SK-N-SH treated with all-trans-retinoic acid at 6 μM for 48 hours (cell line): ENCODE data around the gene DGKG.

Experiments
- ATAC-seq: fragments of 200-7000 bp; cut with Tn5 transposase; 3 replicates; pipeline ENCODE4 v1.9.1; 2020; ENCODE audit warnings: mild to moderate bottlenecking, moderate library complexity
- BACH2 ChIP-seq: fragments of 250-450 bp; sonication (Bioruptor Pico); IDR thresholded peaks from 2 replicates; pipeline ENCODE4 v1.9.0; 2021; ENCODE audit warnings: mild to moderate bottlenecking, borderline replicate concordance
- CSDC2 ChIP-seq: fragments of 250-450 bp; sonication (Bioruptor Pico); IDR thresholded peaks from 2 replicates; pipeline ENCODE4 v1.5.0; 2020; ENCODE audit warnings: mild to moderate bottlenecking, moderate library complexity
- ESRRG ChIP-seq: fragments of 250-450 bp; sonication (Bioruptor Pico); IDR thresholded peaks from 2 replicates; pipeline ENCODE4 v1.6.1; 2021; ENCODE audit warnings: mild to moderate bottlenecking
- GLIS3 ChIP-seq: fragments of 250-450 bp; sonication (Bioruptor Pico); IDR thresholded peaks from 2 replicates; pipeline ENCODE4 v1.5.0; 2020; ENCODE audit warnings: mild to moderate bottlenecking, moderate library complexity
- ISL1 ChIP-seq: fragments of 250-450 bp; sonication (Bioruptor Pico); IDR thresholded peaks from 2 replicates; pipeline ENCODE4 v2.1.2; 2022; ENCODE audit warnings: mild to moderate bottlenecking, moderate library complexity
- OSR1 ChIP-seq: fragments of 250-450 bp; sonication (Bioruptor Pico); IDR thresholded peaks from 2 replicates; pipeline ENCODE4 v1.8.0; 2022; ENCODE audit warnings: moderate library complexity, mild to moderate bottlenecking, inconsistent platforms
- PPARA ChIP-seq: fragments of 250-450 bp; sonication (Bioruptor Pico); IDR thresholded peaks from 2 replicates; pipeline ENCODE4 v1.5.0; 2020; ENCODE audit warnings: mild to moderate bottlenecking, borderline replicate concordance
- RARB ChIP-seq: fragments of 250-450 bp; sonication (Bioruptor Pico); IDR thresholded peaks from 2 replicates; pipeline ENCODE4 v1.8.0; 2021; ENCODE audit warnings: mild to moderate bottlenecking, moderate library complexity
- SNAI2 ChIP-seq: fragments of 250-450 bp; sonication (Bioruptor Pico); IDR thresholded peaks from 2 replicates; pipeline ENCODE4 v1.5.0; 2020; ENCODE audit warnings: mild to moderate bottlenecking, moderate library complexity
- TCF4 ChIP-seq: fragments of 250-450 bp; sonication (Bioruptor Pico); IDR thresholded peaks from 2 replicates; pipeline ENCODE4 v1.8.0; 2021; ENCODE audit warnings: mild to moderate bottlenecking, moderate library complexity, borderline replicate concordance
- TOX ChIP-seq: fragments of 250-450 bp; sonication (Bioruptor Pico); IDR thresholded peaks from 2 replicates; pipeline ENCODE4 v1.8.0; 2021; ENCODE audit warnings: mild to moderate bottlenecking, moderate library complexity, borderline replicate concordance
- ZC3H10 ChIP-seq: fragments of 250-450 bp; sonication (Bioruptor Pico); IDR thresholded peaks from 2 replicates; pipeline ENCODE4 v1.5.1; 2021; ENCODE audit warnings: mild to moderate bottlenecking, moderate library complexity
- ZFP3 ChIP-seq: fragments of 250-450 bp; sonication (Bioruptor Pico); IDR thresholded peaks from 2 replicates; pipeline ENCODE4 v1.5.0; 2020; ENCODE audit warnings: mild to moderate bottlenecking, moderate library complexity
- ZFP30 ChIP-seq: fragments of 450-650 bp; formaldehyde crosslinking; IDR thresholded peaks from 2 replicates; pipeline ENCODE4 v1.5.0; 2022; ENCODE audit warnings: mild to moderate bottlenecking, moderate library complexity
- ZNF565 ChIP-seq: fragments of 450-650 bp; formaldehyde crosslinking; conservative IDR thresholded peaks from 2 replicates; pipeline ENCODE4 v1.5.0; 2020; ENCODE audit warnings: low read depth, mild to moderate bottlenecking, moderate library complexity
- ZNF70 ChIP-seq: fragments of 450-650 bp; formaldehyde crosslinking; IDR thresholded peaks from 2 replicates; pipeline ENCODE4 v1.5.0; 2020; ENCODE audit warnings: mild to moderate bottlenecking, moderate library complexity
- ZNF8 ChIP-seq: fragments of 450-650 bp; formaldehyde crosslinking; IDR thresholded peaks from 2 replicates; pipeline ENCODE4 v1.5.0; 2020; ENCODE audit warnings: mild to moderate bottlenecking, moderate library complexity
- TF ChIP-seq, protein P1 (sequence below): fragments of 250-450 bp; sonication (Bioruptor Pico); IDR thresholded peaks from 2 replicates; pipeline ENCODE4 v1.8.0; 2020; ENCODE audit warnings: mild to moderate bottlenecking, moderate library complexity, borderline replicate concordance
- TF ChIP-seq, protein P2 (sequence below): fragments of 250-450 bp; sonication (Bioruptor Pico); IDR thresholded peaks from 2 replicates; pipeline ENCODE4 v1.5.1; 2020; ENCODE audit warnings: low read depth, mild to moderate bottlenecking, moderate library complexity
- TF ChIP-seq, protein P3 (sequence below): fragments of 250-450 bp; sonication (Bioruptor Pico); IDR thresholded peaks from 2 replicates; pipeline ENCODE4 v1.5.0; 2020; ENCODE audit warnings: mild to moderate bottlenecking, moderate library complexity
- TF ChIP-seq, protein P4 (sequence below): fragments of 250-450 bp; sonication (Bioruptor Pico); IDR thresholded peaks from 2 replicates; pipeline ENCODE4 v1.5.1; 2021; ENCODE audit warnings: mild to moderate bottlenecking, moderate library complexity

Gene DGKG

DNA sequence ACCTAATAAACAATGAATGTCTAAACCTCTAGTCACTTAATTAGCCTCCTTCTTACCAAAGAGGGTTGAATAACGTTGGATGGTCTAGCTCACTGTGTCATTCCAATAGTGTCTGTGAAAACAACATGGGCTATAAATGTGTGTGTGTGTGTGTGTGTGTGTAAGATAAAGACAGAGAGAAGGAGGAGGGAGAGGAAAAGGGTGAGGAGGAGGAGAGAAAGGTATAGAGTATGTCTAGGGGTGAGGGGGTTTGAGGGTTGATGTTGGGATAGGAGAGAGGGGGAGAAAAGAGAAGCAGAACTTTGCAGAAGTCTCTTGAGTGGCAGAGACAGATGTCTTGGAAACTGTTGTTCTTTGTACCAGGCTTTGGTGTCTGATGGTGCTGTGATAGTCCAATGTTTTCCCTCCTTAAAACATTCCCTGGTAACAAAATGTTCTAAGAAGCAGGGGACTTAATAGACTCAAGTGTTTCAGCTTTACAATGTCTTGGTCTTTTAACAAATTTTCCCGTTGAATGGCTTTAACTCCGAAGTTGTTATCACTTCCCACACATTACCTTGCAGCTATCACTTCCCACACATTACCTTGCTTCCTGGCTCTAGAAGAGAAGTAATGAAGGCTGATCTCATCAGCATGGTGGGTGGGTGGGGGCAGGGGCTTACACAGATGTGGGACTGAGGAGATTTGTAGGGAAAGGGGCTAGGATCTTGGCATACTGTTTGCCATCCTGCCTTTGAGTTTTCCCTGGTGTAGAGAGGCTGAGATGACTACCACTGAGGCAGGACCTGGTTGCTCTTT, 195.3 kb downstream of the DGKG start (continued):
- no peak for TF ChIP-seq SNAI2 (CRISPR knock-in tag)

DNA sequence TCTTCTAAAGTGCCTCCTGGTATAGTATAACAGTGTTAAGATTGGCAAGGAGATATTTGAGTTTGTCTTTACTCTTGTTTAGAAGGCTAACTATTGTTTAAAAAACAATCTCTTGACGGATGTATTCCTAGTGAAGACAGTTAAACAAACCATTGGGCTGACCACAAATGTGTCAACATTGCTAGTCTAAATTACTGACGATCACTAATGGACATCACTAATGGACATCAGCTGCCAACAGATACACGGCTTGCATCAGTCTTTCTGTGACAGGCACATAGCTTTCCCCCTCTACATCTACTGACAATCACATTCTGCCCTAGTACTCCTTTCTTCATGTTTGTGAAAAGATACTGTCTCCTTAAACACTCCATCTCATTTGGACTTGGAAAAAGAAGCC, 196.0 kb downstream of the DGKG start:
- TF ChIP-seq ZC3H10 = no peak
- no peak for TF ChIP-seq ZNF70
- TF ChIP-seq ESRRG (CRISPR knock-in tag) = no peak
- no peak for TF ChIP-seq RARB (CRISPR knock-in tag)
- TF ChIP-seq, protein P1, sequence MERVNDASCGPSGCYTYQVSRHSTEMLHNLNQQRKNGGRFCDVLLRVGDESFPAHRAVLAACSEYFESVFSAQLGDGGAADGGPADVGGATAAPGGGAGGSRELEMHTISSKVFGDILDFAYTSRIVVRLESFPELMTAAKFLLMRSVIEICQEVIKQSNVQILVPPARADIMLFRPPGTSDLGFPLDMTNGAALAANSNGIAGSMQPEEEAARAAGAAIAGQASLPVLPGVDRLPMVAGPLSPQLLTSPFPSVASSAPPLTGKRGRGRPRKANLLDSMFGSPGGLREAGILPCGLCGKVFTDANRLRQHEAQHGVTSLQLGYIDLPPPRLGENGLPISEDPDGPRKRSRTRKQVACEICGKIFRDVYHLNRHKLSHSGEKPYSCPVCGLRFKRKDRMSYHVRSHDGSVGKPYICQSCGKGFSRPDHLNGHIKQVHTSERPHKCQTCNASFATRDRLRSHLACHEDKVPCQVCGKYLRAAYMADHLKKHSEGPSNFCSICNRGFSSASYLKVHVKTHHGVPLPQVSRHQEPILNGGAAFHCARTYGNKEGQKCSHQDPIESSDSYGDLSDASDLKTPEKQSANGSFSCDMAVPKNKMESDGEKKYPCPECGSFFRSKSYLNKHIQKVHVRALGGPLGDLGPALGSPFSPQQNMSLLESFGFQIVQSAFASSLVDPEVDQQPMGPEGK = no peak
- TF ChIP-seq PPARA (CRISPR knock-in tag) = no peak
- TF ChIP-seq SNAI2 (CRISPR knock-in tag) = no peak
- TF ChIP-seq, protein P2, sequence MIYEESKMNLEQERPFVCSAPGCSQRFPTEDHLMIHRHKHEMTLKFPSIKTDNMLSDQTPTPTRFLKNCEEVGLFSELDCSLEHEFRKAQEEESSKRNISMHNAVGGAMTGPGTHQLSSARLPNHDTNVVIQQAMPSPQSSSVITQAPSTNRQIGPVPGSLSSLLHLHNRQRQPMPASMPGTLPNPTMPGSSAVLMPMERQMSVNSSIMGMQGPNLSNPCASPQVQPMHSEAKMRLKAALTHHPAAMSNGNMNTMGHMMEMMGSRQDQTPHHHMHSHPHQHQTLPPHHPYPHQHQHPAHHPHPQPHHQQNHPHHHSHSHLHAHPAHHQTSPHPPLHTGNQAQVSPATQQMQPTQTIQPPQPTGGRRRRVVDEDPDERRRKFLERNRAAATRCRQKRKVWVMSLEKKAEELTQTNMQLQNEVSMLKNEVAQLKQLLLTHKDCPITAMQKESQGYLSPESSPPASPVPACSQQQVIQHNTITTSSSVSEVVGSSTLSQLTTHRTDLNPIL (CRISPR knock-in tag) = no peak
- no peak for TF ChIP-seq ZNF8 (CRISPR knock-in tag)
- no peak for TF ChIP-seq ZFP3 (CRISPR knock-in tag)
- TF ChIP-seq, protein P3, sequence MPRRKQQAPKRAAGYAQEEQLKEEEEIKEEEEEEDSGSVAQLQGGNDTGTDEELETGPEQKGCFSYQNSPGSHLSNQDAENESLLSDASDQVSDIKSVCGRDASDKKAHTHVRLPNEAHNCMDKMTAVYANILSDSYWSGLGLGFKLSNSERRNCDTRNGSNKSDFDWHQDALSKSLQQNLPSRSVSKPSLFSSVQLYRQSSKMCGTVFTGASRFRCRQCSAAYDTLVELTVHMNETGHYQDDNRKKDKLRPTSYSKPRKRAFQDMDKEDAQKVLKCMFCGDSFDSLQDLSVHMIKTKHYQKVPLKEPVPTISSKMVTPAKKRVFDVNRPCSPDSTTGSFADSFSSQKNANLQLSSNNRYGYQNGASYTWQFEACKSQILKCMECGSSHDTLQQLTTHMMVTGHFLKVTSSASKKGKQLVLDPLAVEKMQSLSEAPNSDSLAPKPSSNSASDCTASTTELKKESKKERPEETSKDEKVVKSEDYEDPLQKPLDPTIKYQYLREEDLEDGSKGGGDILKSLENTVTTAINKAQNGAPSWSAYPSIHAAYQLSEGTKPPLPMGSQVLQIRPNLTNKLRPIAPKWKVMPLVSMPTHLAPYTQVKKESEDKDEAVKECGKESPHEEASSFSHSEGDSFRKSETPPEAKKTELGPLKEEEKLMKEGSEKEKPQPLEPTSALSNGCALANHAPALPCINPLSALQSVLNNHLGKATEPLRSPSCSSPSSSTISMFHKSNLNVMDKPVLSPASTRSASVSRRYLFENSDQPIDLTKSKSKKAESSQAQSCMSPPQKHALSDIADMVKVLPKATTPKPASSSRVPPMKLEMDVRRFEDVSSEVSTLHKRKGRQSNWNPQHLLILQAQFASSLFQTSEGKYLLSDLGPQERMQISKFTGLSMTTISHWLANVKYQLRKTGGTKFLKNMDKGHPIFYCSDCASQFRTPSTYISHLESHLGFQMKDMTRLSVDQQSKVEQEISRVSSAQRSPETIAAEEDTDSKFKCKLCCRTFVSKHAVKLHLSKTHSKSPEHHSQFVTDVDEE = no peak
- no peak for TF ChIP-seq OSR1 (CRISPR knock-in tag)
- no peak for TF ChIP-seq BACH2
- no peak for TF ChIP-seq CSDC2 (CRISPR knock-in tag)
- TF ChIP-seq TCF4 = no peak
- TF ChIP-seq, protein P4, sequence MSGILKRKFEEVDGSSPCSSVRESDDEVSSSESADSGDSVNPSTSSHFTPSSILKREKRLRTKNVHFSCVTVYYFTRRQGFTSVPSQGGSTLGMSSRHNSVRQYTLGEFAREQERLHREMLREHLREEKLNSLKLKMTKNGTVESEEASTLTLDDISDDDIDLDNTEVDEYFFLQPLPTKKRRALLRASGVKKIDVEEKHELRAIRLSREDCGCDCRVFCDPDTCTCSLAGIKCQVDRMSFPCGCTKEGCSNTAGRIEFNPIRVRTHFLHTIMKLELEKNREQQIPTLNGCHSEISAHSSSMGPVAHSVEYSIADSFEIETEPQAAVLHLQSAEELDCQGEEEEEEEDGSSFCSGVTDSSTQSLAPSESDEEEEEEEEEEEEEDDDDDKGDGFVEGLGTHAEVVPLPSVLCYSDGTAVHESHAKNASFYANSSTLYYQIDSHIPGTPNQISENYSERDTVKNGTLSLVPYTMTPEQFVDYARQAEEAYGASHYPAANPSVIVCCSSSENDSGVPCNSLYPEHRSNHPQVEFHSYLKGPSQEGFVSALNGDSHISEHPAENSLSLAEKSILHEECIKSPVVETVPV = no peak
- TF ChIP-seq TOX (CRISPR knock-in tag) = no peak
- no peak for TF ChIP-seq ZNF565
- no peak for TF ChIP-seq ISL1
- TF ChIP-seq ZFP30 = no peak
- TF ChIP-seq, all 23 proteins: peak for 0
- ATAC-seq = no peak

DNA sequence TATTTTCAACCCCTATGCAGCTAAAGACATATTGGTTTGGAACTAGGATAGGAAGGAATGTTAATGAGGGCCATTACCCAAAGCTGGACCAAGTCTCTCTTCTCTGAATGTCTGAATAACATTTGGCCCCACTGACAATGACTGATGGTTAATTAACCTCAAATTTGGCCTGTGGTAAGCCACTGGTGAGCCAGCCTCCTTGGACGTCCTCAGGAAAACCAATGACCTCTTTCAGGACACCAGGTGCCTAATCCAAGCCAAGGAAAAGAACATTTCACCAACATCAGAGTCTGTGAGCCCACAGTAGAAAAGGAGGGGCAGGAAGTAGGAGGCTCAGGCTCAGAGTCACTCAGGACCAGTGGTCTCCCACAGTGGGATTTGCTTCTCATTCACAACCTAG, 196.7 kb downstream of the DGKG start:
- ATAC-seq = no peak
- TF ChIP-seq ESRRG (CRISPR knock-in tag) (no peak), TOX (CRISPR knock-in tag) (no peak), GLIS3 (CRISPR knock-in tag) (no peak), ZFP3 (CRISPR knock-in tag) (no peak), CSDC2 (CRISPR knock-in tag) (no peak), ZNF565 (no peak), ZNF70 (no peak), ZC3H10 (no peak), BACH2 (no peak), TCF4 (no peak), PPARA (CRISPR knock-in tag) (no peak), ZNF8 (CRISPR knock-in tag) (no peak)
- TF ChIP-seq, protein P4 = no peak
- TF ChIP-seq, protein P2 (CRISPR knock-in tag) = no peak
- TF ChIP-seq, protein P1 = no peak
- TF ChIP-seq, protein P3 = no peak
